Sigmoid colon (tissue), 4 donors: ENCODE measurements around the gene OTUB1.

Source experiments
- EP300 ChIP-seq, 4 donors: sonication (generic); formaldehyde crosslinking; IDR thresholded peaks; one replicate each; pipeline ENCODE4 v1.6.1; 2017; ENCODE audit warnings: antibody characterized with exemption in 4 of 4
- POLR2A ChIP-seq, 2 donors: fragments of 450-650 bp; IDR thresholded peaks; one replicate each; pipeline ENCODE4 v1.6.1; 2016; ENCODE audit warnings: antibody characterized with exemption in 2 of 2, mild to moderate bottlenecking in 2 of 2, moderate library complexity in 2 of 2
- POLR2AphosphoS5 ChIP-seq, 4 donors: sonication (generic); formaldehyde crosslinking; IDR thresholded peaks; one replicate each; pipeline ENCODE4 v1.6.1; 2017; ENCODE audit warnings: antibody characterized with exemption in 4 of 4
- TF ChIP-seq, protein P1 (sequence below), 4 experiments: fragments of 450-650 bp in 3 of 4; fragments of 200-600 bp in 1 of 4; IDR thresholded peaks; one replicate each; pipeline ENCODE4 v1.5.1; 2016 to 2019; ENCODE audit warnings: antibody characterized with exemption in 4 of 4, mild to moderate bottlenecking in 3 of 4, moderate library complexity in 2 of 4

DNA sequence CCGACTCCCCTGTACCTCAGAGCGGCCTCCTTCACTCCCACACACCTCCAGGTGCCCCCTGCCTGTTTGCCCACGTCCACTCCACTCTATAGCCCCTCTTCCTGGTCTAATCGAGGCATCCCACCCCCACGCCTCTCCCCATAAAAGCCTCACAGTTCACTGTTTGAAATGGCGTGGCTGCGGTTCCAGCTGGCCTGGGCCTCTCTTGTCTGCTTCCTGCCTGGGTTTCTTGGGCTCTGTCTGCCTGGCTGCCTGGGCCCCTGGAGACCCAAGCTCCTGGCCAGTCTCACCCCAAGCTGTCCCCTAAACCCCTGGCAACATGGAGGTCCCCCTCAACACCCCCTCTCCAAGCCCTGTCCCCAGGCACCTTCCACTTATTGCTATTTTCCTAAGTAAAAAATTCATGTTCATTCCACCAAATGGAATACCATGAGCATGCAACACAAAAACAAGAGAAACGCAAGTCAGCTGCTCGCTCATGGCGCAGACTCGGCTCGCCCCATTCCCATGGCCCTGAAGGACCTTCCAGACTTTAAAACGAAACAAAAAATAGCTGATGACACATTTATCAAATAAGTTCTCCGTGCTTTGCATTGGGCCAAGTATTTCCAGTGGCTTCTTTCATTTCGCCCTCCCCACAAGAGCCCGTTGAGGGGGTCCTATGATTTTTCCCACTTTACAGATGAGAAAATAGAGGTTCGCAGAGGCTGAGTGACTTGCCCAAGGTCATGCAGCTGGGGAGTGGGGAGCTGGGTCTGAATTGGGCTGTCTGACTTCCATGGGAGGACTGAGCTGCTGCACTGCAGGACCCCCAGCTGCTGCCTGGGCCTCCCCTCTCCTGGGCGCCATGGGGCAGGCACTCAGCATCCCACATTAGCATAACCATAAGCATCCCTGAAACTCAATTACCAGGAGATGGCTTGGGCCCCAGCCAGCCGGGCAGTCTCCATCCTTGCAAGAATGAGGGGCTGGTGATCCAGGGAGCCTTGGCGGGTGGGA, 37.8 kb downstream of the OTUB1 start:
- TF ChIP-seq, protein P1, sequence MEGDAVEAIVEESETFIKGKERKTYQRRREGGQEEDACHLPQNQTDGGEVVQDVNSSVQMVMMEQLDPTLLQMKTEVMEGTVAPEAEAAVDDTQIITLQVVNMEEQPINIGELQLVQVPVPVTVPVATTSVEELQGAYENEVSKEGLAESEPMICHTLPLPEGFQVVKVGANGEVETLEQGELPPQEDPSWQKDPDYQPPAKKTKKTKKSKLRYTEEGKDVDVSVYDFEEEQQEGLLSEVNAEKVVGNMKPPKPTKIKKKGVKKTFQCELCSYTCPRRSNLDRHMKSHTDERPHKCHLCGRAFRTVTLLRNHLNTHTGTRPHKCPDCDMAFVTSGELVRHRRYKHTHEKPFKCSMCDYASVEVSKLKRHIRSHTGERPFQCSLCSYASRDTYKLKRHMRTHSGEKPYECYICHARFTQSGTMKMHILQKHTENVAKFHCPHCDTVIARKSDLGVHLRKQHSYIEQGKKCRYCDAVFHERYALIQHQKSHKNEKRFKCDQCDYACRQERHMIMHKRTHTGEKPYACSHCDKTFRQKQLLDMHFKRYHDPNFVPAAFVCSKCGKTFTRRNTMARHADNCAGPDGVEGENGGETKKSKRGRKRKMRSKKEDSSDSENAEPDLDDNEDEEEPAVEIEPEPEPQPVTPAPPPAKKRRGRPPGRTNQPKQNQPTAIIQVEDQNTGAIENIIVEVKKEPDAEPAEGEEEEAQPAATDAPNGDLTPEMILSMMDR (IDR thresholded peaks at IDR 0.05): no peak
- TF ChIP-seq POLR2AphosphoS5 (IDR thresholded peaks at IDR 0.05) (no peak), EP300 (IDR thresholded peaks at IDR 0.05) (no peak), POLR2A (IDR thresholded peaks at IDR 0.05) (no peak)
